ENCODE data around the gene STXBP4.

STXBP4 gene

DNA sequence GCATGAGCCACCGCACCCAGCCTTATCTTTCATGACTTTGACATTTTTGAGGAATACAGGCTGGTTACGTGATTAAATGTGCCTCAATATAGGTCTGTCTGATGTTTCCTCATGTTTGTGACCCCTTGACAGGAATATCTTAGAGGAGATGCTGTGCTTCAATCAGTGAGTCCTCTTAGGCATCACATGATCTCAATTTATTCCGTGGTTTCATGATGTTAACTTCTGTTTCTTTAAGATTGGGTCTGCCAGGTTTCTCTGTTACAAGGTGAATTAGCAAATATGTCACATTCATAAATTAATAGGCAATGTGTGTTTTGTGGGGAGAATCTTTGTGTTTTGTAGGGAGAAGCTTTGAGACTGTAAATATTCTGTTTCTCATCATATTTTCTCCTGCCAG, 3.3 kb downstream of the STXBP4 start:
- no peak for DNase-seq

DNA sequence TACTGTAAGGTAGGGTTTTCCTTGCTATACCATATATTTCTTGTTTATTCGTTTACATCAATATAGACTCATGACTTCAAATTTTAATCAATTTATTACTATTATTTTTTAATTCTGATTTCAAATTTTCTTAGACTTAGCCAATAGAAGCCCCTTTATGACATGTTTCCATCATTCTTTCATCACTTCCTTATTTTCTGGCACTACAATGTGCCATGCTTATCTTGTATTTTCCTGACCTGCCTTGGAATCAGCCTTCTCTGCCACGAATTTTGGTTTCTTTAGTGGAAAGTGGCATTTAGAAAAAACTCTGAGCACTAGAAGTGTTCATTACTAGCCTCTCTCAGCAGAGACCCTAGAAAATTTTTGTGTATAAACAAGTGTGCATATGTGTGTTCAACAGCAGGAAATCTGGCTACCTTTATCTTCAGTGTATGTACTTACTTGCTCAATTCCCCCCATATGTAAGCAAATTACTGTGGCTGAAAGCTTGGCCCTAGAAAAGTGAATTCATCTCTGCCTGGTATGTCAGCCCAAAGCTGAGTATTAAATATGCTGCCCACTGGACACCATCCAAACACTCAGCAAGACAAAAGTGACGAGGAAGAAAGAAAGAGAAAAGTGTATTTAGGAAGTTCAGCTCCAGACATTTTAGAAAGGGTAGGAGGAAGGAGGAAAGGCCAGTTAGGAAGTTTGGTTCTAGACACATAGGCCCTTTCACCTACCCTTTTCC, 4.0 kb downstream of the STXBP4 start:
- DNase-seq = no peak

DNA sequence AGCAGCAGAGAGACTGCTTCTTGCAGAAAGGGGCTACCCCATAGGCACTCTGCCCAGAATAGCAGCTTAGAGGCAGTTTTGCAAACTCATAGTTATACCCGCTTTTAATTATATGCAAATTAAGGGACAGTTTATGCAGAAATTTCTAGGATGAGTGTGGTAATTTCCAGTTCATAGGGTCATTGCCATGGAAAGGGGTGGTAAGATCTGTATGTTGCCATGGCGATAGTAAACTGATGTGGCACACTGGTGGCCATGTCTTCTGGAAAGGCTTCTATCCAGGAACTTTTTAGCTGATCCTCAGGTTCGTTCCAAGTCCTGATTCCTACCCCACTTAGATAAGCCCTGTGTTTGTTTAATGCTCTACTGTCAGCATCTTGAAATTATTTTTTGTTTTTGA, 6.2 kb downstream of the STXBP4 start:
- no peak for DNase-seq

DNA sequence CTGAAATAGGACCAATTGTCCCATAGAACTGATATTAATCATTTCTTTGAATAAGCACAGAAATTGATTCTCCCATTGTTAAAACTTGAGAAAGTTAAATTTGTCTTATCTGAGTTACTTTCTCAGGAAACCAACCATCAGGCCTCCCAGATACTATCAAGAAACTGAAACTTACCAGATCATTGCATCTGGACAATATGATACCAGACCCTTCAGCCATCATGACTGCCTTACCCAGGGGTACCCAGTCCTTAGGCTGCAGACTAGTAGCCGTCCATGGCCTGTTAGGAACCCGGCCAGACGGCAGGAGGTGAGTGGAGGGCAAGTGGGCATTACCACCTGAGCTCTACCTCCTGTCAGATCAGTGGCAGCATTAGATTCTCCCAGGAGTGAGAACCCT, 7.8 kb downstream of the STXBP4 start:
- no peak for DNase-seq

DNA sequence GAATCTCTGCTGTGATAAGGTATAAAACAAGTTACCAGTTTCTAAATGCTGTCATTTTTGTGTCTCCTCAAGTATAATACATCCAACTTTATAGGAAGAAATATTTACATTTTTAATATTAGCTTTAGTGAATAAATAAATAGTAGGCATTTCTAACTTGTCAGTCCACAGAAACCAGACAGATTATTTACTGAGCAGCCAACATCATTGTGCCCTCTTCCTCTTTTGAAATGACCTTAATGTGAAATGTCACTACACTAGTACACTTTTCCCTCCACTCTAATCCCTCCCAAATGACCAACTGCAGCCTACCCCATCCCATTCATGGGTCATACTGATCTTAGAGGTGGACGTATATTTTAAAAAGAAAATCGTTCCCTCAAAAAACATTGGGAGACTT, 9.2 kb downstream of the STXBP4 start:
- no peak for DNase-seq

DNA sequence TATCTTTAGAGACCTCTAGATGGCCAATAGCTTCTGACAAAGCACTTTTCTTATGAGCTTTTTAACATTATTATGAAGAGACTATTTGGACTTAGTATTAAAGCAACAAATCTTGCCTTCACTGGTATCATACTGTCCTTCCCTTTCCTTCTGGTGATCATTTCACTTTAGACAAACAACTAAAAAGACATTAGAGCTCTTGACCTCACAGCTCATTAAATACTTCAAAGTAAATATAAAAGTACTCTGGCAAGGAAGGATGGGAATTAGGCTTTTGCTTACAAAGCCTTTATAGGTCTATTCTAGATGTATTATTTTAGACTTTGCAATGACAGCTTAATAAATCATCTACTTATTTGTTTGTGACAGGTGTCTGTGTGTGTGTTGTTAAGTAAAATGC, 11.1 kb downstream of the STXBP4 start:
- no peak for DNase-seq

DNA sequence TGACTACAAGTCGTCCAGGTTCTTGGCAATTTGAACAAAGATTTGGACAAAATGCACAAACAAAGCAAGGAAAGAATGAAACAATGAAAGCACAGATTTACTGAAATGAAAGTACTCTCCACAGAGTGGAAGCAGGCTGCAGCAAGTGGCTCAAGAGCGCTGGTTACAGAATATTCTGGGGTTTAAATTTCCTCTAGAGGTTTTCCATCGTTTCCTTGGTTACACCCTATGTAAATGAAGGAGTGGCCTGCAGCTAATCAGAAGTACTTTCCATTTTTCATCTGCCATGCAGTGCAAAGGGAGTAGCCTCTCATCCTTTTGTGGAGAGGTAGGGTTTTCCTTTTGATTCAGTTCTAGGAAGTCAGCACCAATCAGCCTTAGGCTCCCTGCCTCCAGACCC, 11.8 kb downstream of the STXBP4 start:
- DNase-seq = no peak

DNA sequence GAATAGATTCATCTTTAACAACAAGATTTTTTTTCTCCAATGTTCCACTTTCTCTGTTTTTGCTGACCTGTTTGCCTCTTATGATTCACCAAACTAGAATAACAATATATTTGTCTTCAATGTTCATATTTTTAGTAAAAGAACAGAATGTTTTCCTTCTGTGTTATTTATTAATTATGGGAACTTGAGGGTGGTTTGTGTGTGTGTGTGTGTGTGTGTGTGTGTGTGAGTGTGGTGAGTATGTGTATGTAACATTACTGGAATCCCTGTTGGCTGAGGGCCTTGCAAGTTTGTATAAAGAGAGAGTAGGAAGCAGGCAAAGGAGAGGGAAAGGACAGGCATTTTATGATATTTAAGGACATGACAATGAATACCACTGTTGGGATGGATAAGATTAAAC, 13.8 kb downstream of the STXBP4 start:
- DNase-seq = no peak

DNA sequence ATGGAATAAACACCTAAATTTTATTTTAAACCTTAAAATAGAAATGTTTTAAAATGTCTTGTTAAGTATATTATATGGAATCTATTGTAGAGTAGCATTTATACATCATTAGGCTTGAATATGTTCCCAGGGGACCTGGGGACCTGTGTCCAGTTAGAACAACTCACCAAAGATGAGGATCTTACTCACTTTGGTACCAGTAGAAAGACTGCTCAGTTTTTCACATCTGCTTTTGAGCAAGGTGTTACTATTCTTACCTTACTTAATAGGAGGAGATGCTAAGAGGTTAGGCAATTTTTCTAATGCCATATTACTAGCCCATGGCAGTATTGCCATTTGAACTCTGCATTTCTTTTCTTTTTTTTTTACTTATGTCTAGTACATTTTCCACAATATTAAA, 14.7 kb downstream of the STXBP4 start:
- DNase-seq = no peak

DNA sequence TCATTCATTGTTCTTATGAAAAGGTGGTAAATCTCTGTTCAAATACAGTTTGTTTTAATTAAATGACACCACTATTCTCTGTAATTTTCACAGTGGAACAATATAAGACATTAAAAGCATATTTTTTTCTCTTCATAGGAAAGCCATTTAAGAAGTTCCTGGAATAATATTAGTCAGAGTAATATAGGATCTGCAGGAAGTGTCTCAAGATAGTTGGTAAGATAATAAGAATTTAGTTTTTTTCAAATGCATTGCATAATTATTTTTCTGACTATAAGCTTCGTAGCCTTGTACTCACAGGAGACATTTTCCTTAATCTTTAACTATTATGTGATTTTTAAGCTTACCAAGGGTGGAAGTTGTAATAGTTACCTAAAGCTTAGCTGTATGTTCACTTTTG, 16.9 kb downstream of the STXBP4 start:
- DNase-seq = no peak

DNA sequence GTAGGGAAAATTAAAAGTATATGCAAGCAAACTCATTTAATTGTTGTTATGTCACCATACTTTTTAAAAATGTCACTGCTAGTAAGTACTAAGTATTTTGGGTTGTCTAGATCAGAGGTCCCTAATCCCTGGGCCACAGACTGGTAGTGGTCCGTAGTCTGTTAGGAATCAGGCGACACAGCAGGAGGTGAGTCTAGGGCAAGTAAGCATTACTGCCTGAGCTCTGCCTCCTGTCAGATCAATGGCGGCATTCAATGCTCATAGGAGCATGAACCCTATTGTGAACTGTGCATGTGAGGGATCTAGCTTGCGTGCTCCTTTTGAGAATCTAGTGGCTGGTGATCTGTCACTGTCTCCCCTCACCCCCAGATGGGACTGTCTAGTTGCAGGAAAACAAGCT, 21.6 kb downstream of the STXBP4 start:
- no peak for DNase-seq

DNA sequence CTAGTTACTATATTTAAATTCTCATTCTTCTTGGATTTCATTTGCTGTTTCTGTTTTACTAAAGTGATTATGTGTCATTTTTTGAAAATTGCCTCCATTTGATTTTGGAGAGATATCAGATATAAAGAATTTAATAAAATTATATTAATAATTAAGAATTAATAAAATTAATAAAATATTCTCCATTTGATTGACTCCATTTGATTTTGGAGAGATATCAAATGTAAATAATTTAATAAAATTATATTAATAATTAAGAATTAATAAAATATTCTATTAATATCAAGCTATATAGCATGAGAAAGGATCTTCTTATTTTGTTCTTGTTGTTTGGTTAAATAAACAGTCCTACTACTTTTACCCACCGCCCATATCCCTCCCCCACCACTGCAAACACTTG, 23.0 kb downstream of the STXBP4 start:
- DNase-seq = no peak

DNA sequence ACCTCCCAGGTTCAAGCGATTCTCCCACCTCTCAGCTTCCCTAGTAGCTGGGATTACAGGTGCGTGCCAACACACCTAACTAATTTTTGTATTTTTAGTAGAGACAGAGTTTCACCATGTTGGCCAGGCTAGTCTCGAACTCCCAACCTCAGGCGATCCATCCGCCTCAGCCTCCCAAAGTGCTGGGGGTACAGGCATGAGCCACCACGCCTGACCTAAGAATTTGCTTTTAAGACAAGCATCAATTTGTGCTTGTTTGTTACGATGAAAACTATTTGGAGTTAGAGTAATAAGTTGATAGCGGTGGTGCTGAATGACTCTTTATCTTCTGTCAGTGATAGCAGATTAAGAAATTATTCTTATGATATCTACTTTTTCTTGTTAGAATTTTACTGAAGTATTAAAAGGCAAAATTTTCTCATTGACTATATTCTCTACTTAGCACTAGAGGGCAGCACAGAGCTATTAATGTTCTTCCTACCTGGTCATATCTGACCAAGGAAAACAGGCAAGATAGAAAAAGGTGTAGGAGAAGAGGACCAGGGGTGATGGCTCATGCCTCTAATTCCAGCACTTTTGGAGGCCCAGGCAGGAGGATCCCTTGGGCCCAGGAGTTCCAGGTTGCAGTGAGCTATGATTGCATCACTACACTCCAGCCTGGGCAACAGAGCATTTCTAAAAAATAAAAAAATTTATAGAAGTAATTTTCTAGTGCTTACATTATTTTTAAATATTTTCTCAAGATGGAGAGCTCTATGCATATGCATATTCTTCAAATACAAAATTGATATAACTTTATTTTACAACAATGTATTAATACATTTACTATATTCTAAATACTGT, 24.5 kb downstream of the STXBP4 start:
- DNase-seq = peak; percentile 65

DNA sequence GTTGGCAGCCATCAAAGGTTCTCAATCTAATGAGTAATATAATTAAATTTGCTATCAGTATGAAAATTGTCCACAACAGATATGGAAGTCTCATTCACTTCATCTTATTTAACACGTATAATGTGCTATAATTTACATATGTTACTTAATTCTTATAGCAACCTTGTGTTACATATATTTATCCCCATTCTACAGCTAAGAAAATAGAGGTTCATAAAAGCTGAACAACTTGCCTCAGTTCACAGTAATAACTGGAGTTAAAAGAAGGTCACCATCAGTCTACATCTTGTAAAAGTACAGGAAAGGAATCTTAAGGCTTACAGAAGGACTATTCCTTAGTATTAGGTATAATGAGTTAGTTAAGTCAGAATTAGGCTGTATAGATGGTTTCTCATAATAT, 27.9 kb downstream of the STXBP4 start:
- no peak for DNase-seq

DNA sequence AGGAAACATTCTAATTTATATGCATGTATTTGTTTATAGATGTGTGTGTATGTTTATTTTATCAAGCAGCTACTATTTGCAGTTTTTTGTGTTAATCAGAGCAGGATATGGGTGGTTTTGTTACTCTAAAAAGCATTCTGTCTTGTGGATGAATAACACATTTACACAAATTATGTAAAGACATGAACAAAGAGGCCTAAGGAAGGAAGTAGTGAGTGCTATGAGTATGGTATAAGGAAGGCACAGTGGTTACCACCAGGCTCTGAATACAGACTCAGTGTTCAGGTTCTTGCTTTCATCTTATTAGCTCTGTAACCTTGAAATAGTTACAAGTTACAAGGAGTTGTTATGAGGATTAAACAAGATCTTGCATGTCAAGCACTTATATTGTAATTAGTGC, 33.9 kb downstream of the STXBP4 start:
- no peak for DNase-seq

DNA sequence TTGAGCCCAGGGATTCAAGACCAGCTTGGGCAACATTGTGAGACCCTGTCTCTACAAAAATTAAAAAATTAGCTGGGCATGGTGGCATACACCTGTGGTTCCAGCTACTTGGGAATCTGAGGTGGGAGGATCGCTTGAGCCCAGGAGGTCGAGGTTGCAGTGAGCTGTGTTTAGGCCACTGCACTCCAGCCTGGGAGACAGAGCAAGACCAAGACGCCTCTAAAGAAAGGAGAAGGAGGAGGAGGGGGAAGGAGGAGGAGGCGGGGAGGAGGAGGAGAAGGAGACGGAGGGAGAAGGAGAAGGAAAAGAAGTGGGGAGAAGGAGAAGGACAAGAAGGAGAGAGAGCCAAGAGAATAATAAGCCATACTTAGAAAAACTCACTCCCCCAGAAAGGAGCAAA, 35.9 kb downstream of the STXBP4 start:
- no peak for DNase-seq

DNA sequence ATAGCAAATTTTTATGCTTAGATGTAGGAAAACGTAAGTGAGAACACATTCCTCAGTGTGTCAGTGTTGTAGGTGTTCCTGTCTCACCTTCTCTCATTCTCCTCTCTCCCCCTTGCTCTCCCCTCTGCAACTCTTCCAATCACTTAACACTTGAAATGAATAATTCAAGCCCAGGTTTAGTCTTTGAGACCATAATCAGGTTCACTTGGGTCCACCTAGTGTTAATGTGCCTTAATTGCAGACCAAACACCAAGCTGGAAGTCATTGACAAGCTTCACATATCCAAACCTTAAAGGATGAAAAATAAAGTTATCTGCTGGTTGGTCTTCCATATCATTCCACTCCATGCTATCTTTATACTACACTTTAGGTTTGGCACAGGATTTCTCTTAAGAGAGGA, 37.0 kb downstream of the STXBP4 start:
- no peak for DNase-seq

DNA sequence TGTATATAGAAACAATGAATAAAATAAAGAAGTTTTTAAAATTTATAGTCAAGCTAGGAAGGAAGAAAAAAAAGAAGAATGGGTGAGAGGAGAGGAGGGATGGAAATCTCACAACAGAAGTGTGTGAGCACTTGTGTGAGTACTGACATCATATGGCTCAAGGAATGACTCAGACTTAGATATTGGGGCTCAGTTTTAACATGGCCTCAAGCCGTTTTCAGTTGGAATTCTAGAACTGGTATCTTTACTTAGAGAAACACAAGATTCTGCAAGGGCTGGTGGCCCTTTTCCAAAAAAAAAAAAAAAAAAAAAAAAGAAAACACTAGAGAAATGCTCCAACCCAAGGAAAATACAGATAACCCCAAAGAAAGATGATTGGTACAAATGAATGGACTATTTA, 55.1 kb downstream of the STXBP4 start:
- no peak for DNase-seq

DNA sequence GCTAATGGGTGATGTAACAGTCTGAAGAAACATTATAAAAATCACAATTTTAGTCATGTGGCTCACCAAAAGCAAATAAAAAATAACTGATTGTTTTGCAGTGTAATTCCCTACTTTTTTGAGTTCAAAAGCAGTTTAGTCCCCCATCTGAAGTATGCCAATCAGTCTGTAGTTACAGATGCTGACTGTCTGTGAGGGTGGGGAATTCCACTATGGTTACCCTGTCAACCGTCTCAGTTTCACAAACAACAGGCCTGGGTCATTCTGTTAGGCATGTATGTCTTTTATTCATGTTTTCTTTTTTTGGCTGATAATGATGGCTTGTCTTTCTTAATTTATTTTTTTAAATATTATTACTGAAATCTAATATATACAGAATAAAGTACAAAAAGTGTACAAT, 69.3 kb downstream of the STXBP4 start:
- no peak for DNase-seq

DNA sequence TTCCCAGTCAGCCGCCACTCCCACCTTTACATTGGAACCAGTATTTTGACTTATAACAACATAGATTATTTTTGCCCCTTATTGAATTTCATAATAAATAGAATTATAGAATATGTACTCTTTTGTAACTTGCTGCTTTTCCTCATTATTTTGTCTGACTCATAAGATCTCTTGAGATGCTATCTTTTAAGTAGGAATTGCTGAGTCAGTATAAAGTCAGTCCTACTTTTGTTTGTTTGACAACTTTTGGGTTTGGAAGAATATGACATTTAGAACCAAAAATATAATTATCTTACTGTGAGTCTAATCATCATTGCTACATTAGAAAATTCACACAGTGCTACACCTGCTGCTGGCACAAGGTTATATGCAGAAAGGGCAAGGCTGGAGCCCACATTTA, 69.7 kb downstream of the STXBP4 start:
- no peak for DNase-seq

DNA sequence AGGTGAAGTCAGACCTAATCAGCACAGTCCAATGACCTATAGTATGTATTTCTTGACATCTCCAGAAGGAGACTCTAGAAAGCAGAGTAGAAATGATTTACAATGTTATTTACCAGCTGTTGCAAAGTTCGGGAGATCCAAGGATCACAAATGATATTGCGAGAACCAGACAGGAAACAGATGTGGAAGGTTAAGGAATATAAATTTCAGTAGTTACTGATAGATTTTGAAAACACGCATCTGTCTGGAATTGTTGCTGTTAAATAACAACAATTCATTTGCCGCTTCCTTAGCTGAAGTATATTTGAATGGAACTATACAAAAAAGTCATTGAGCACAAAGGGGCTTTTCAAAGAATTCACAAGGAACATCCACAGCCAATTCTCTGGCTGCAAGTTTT, 72.0 kb downstream of the STXBP4 start:
- DNase-seq = no peak

DNA sequence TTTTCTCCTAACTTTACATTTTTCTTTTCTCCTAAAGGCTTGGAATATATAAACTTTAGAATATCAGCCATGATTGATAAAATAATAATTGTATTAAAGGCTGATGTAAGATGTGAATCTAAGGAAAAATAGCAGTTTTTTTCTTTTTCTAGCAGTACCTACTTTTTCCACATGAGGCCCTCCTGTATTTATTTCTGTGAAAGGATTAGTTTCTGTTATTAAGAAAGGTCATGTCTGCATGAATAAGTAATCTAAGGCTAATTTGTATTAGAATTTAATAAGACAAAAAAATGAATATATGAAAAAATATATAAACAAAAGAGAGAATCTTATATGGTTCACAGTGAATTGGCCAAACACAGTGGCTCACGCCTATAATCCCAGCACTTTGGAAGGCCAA, 85.3 kb downstream of the STXBP4 start:
- DNase-seq = no peak

DNA sequence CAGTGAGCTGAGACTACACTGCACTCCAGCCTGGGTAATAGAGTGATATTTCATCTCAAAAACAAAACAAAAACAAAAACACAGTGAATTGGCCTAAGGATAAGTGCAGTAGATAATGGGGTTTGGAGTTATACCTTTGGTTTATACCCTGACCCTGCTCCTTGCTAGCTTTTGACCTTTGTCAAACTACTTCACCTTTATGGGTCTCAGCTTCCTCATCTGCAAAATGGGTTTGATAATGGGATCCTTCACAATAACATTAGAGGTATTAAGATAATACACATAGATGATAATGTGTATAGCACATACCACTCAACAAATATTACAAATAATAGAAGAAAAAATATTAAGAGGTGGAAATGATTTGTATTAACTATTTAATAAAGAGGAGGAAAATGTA, 85.9 kb downstream of the STXBP4 start:
- no peak for DNase-seq

DNA sequence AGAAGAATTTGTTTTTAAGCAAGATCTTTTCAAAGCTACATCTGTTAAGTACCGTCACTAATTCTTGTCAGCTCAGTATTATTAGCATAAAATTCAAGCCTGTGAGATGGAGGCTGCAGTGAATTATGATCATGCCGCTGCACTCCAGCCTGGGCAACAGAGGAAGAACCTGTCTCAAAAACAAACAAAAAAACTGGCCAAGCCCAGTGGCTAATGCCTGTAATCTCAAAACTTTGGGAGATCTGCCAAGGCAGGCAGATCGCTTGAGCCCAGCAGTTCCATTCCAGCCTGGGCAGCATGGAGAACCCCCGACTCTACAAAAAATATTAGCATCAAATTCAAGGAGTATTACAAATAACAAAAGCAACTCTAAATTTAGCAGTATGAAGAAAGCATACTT, 88.0 kb downstream of the STXBP4 start:
- no peak for DNase-seq

DNA sequence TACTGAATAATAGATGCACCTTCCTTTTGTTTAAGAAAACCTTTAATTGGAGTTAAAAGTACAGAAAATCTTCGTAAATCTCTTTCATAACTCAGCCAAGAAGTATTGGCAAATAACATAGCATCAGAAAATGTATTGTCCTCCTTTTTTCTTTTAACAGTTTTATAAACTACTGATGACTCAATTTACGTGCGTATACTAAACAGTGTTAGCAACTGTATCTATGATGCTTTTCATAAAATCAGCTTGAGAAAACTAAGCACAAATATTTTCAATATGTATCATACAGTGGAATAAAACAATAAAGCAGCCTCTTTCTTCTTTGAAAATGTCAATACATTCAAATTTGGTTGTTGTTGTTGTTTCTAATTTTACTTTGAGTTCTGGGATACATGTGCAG, 88.6 kb downstream of the STXBP4 start:
- DNase-seq = no peak
